GM23338 (cell line): ENCODE results near the gene SSTR3. TPM values are rescaled to one million over a fixed set of nuclear protein-coding genes. Genes with fewer than 3 reads are reported as not detected.
A peak's percentile ranks its signal among the peaks of the same experiment; 100 is the strongest.

Experiments used
- ATAC-seq: fragments of 200-7000 bp; cut with Tn5 transposase; 3 replicates; pipeline ENCODE4 v1.9.1; 2020
- DNase-seq: peaks from one replicate; pipeline ENCODE4 v3.0.0-alpha.2; 2015; ENCODE audit warnings: low spot score
- H2AFZ ChIP-seq: fragments of 200-600 bp; sonication (generic); 2 replicates; pipeline ENCODE4 v1.8.0; 2016; ENCODE audit warnings: antibody characterized with exemption, mild to moderate bottlenecking, moderate library complexity
- H3F3A ChIP-seq: fragments of 200-600 bp; sonication (generic); replicated peaks from 2 replicates; pipeline ENCODE4 v1.8.0; 2017; ENCODE audit warnings: antibody characterized with exemption, mixed run types, low read depth
- H3K27ac ChIP-seq: fragments of 200-600 bp; sonication (generic); 2 replicates; pipeline ENCODE4 v1.6.1; 2016; ENCODE audit warnings: low read depth
- H3K27me3 ChIP-seq: fragments of 200-600 bp; sonication (generic); 2 replicates; pipeline ENCODE4 v1.8.0; 2016; ENCODE audit warnings: mild to moderate bottlenecking, mixed run types, moderate library complexity; ENCODE audit not compliant: insufficient read depth
- H3K36me3 ChIP-seq: fragments of 200-600 bp; sonication (generic); 2 replicates; pipeline ENCODE4 v1.8.0; 2016; ENCODE audit warnings: mild to moderate bottlenecking; ENCODE audit not compliant: insufficient read depth
- H3K4me1 ChIP-seq: fragments of 200-600 bp; sonication (generic); 2 replicates; pipeline ENCODE4 v1.8.0; 2016; ENCODE audit warnings: mild to moderate bottlenecking, moderate library complexity; ENCODE audit not compliant: insufficient read depth
- H3K4me2 ChIP-seq: fragments of 200-600 bp; sonication (generic); 2 replicates; pipeline ENCODE4 v1.7.1; 2017; ENCODE audit warnings: mixed run types
- H3K4me3 ChIP-seq: fragments of 200-600 bp; sonication (generic); 2 replicates; pipeline ENCODE4 v1.6.1; 2016; ENCODE audit warnings: mixed run types
- H3K79me2 ChIP-seq: fragments of 200-600 bp; sonication (generic); replicated peaks from 2 replicates; pipeline ENCODE4 v1.8.0; 2017; ENCODE audit warnings: mild to moderate bottlenecking; ENCODE audit not compliant: insufficient read depth
- H3K9me2 ChIP-seq: fragments of 200-600 bp; sonication (generic); 2 replicates; pipeline ENCODE4 v1.8.0; 2017; ENCODE audit not compliant: insufficient read depth
- H4K20me1 ChIP-seq: fragments of 200-600 bp; sonication (generic); replicated peaks from 2 replicates; pipeline ENCODE4 v1.8.0; 2017; ENCODE audit warnings: mild to moderate bottlenecking; ENCODE audit not compliant: insufficient read depth
- H3K27ac Mint-ChIP-seq: 2 replicates; pipeline ENCODE4 v1.8.0; 2020; ENCODE audit warnings: inconsistent platforms, mild to moderate bottlenecking, moderate library complexity, mixed read lengths
- H3K27me3 Mint-ChIP-seq: 3 replicates; pipeline ENCODE4 v1.8.0; 2022; ENCODE audit warnings: low read depth, mild to moderate bottlenecking, moderate library complexity, mixed read lengths, inconsistent platforms; ENCODE audit not compliant: insufficient read depth, poor library complexity
- H3K36me3 Mint-ChIP-seq: 3 replicates; pipeline ENCODE4 v1.8.0; 2021; ENCODE audit warnings: low read depth, mild to moderate bottlenecking, inconsistent platforms, moderate library complexity, mixed read lengths
- H3K4me1 Mint-ChIP-seq: 3 replicates; pipeline ENCODE4 v1.8.0; 2020; ENCODE audit warnings: mild to moderate bottlenecking, inconsistent platforms, mixed read lengths
- H3K4me3 Mint-ChIP-seq: 3 replicates; pipeline ENCODE4 v1.8.0; 2021; ENCODE audit warnings: moderate library complexity, mild to moderate bottlenecking, inconsistent platforms, mixed read lengths
- H3K9me3 Mint-ChIP-seq: 3 replicates; pipeline ENCODE4 v1.8.0; 2020; ENCODE audit warnings: moderate library complexity, mild to moderate bottlenecking, inconsistent platforms, mixed read lengths
- CREB1 ChIP-seq: fragments of 250-450 bp; sonication (Bioruptor Pico); IDR thresholded peaks from 2 replicates; pipeline ENCODE4 v1.5.0; 2020; ENCODE audit warnings: low read depth, mild to moderate bottlenecking, moderate library complexity
- JUNB ChIP-seq: IDR thresholded peaks from one replicate; pipeline ENCODE4 v1.6.1; 2016; ENCODE audit warnings: antibody characterized with exemption; ENCODE audit not compliant: unreplicated experiment
- NANOG ChIP-seq: IDR thresholded peaks from 2 replicates; pipeline ENCODE4 v1.6.1; 2016; ENCODE audit warnings: antibody characterized with exemption, borderline replicate concordance
- STAT1 ChIP-seq: IDR thresholded peaks from one replicate; pipeline ENCODE4 v1.6.1; 2016; ENCODE audit warnings: antibody characterized with exemption; ENCODE audit not compliant: unreplicated experiment
- ZNF331 ChIP-seq: fragments of 250-450 bp; sonication (Bioruptor Pico); IDR thresholded peaks from 2 replicates; pipeline ENCODE4 v1.5.0; 2020; ENCODE audit warnings: low read depth, mild to moderate bottlenecking, moderate library complexity
- polyA plus RNA-seq: library from polyadenylated mRNA; unstranded; fragments of >200 nt; fragmentation: Nextera tagmentation; extraction: Ambion mirVana; gene quantifications from 2 replicates; pipeline ENCODE4 v1.2.1, GENCODE V29; 2016
- total RNA-seq: library from RNA; depleted of rRNA; stranded (reverse); fragments of >200 nt; shearing (Covaris generic); gene quantifications from 2 replicates; pipeline ENCODE4 v1.2.3, GENCODE V29; 2014
- TF ChIP-seq, protein P1 (sequence below): fragments of 250-450 bp; sonication (Bioruptor Pico); IDR thresholded peaks from 2 replicates; pipeline ENCODE4 v1.5.0; 2020; ENCODE audit warnings: mild to moderate bottlenecking, moderate library complexity
- TF ChIP-seq, protein P2 (sequence below), 2 experiments: fragments of 200-600 bp in 1 of 2; sonication (generic) in 1 of 2; conservative IDR thresholded peaks; 2 replicates each; pipeline versions ENCODE4 v1.5.1 to v1.6.1; 2016 to 2017; ENCODE audit warnings: antibody characterized with exemption in 2 of 2, low read depth in 2 of 2, mild to moderate bottlenecking in 2 of 2, moderate library complexity in 1 of 2
- TF ChIP-seq, protein P3 (sequence below): IDR thresholded peaks from one replicate; pipeline ENCODE4 v1.6.1; 2018; ENCODE audit warnings: antibody characterized with exemption; ENCODE audit not compliant: unreplicated experiment

SSTR3 gene
- total and polyA plus RNA-seq, 2 experiments from 2014 or later = 0.66 TPM; not detected in 1

DNA sequence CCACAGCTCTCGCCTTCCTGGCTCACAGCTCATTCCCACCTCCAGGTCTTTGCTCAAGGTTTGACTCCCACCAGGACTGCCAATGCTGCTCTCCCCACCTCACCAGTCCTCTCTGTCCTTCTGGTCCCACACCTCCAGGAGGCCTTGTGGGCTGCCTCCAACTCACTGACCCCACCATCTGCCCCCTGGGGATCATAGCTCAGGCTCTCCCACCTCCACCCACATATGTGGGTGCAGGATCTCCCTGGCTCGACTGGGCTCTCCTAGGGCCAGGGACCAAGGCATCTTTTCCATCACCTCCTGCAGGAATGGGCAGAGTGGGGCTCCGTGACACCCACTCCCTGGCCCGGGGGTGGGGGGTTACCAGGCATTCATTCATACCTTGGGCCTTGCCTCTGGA, 13.8 kb upstream of the SSTR3 start (continued):
- TF ChIP-seq, protein P1, sequence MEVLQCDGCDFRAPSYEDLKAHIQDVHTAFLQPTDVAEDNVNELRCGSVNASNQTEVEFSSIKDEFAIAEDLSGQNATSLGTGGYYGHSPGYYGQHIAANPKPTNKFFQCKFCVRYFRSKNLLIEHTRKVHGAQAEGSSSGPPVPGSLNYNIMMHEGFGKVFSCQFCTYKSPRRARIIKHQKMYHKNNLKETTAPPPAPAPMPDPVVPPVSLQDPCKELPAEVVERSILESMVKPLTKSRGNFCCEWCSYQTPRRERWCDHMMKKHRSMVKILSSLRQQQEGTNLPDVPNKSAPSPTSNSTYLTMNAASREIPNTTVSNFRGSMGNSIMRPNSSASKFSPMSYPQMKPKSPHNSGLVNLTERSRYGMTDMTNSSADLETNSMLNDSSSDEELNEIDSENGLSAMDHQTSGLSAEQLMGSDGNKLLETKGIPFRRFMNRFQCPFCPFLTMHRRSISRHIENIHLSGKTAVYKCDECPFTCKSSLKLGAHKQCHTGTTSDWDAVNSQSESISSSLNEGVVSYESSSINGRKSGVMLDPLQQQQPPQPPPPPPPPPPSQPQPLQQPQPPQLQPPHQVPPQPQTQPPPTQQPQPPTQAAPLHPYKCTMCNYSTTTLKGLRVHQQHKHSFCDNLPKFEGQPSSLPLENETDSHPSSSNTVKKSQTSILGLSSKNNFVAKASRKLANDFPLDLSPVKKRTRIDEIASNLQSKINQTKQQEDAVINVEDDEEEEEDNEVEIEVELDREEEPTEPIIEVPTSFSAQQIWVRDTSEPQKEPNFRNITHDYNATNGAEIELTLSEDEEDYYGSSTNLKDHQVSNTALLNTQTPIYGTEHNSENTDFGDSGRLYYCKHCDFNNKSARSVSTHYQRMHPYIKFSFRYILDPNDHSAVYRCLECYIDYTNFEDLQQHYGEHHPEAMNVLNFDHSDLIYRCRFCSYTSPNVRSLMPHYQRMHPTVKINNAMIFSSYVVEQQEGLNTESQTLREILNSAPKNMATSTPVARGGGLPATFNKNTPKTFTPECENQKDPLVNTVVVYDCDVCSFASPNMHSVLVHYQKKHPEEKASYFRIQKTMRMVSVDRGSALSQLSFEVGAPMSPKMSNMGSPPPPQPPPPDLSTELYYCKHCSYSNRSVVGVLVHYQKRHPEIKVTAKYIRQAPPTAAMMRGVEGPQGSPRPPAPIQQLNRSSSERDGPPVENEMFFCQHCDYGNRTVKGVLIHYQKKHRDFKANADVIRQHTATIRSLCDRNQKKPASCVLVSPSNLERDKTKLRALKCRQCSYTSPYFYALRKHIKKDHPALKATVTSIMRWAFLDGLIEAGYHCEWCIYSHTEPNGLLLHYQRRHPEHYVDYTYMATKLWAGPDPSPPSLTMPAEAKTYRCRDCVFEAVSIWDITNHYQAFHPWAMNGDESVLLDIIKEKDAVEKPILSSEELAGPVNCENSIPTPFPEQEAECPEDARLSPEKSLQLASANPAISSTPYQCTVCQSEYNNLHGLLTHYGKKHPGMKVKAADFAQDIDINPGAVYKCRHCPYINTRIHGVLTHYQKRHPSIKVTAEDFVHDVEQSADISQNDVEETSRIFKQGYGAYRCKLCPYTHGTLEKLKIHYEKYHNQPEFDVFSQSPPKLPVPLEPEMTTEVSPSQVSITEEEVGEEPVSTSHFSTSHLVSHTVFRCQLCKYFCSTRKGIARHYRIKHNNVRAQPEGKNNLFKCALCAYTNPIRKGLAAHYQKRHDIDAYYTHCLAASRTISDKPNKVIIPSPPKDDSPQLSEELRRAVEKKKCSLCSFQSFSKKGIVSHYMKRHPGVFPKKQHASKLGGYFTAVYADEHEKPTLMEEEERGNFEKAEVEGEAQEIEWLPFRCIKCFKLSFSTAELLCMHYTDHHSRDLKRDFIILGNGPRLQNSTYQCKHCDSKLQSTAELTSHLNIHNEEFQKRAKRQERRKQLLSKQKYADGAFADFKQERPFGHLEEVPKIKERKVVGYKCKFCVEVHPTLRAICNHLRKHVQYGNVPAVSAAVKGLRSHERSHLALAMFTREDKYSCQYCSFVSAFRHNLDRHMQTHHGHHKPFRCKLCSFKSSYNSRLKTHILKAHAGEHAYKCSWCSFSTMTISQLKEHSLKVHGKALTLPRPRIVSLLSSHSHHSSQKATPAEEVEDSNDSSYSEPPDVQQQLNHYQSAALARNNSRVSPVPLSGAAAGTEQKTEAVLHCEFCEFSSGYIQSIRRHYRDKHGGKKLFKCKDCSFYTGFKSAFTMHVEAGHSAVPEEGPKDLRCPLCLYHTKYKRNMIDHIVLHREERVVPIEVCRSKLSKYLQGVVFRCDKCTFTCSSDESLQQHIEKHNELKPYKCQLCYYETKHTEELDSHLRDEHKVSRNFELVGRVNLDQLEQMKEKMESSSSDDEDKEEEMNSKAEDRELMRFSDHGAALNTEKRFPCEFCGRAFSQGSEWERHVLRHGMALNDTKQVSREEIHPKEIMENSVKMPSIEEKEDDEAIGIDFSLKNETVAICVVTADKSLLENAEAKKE (CRISPR knock-in tag) = no peak
- TF ChIP-seq STAT1 (no peak), JUNB (no peak), ZNF331 (CRISPR knock-in tag) (no peak), NANOG (no peak)
- TF ChIP-seq, protein P2, sequence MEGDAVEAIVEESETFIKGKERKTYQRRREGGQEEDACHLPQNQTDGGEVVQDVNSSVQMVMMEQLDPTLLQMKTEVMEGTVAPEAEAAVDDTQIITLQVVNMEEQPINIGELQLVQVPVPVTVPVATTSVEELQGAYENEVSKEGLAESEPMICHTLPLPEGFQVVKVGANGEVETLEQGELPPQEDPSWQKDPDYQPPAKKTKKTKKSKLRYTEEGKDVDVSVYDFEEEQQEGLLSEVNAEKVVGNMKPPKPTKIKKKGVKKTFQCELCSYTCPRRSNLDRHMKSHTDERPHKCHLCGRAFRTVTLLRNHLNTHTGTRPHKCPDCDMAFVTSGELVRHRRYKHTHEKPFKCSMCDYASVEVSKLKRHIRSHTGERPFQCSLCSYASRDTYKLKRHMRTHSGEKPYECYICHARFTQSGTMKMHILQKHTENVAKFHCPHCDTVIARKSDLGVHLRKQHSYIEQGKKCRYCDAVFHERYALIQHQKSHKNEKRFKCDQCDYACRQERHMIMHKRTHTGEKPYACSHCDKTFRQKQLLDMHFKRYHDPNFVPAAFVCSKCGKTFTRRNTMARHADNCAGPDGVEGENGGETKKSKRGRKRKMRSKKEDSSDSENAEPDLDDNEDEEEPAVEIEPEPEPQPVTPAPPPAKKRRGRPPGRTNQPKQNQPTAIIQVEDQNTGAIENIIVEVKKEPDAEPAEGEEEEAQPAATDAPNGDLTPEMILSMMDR (conservative IDR thresholded peaks at IDR 0.05; ENCODE audit: low read depth in 2 of 2) = no peak

DNA sequence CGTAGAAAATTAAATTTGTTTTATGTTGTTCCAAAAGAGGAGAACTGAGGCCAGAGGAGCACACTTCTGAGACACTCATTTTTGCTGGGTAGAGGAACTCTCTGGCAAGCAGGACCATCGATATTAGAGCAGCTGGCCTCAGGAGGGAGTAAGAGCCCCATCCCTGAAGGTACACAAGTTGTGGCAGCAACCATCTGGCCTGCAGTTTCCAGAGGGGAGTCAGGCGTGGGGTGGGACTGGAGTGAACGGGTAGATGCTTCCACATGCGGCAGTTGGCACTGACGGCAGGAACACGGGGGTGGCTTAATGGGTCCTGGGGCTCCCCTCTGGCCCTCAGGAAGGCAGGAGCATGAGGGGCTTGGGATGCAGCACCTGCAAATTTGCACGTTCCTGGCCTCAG, 13.2 kb upstream of the SSTR3 start:
- TF ChIP-seq, protein P2 (conservative IDR thresholded peaks at IDR 0.05; ENCODE audit: low read depth in 2 of 2) = peak in 1 of 2 experiments; percentile 52; a peak in 2 of 4 replicates
- no peak for TF ChIP-seq CREB1
- TF ChIP-seq, protein P3, sequence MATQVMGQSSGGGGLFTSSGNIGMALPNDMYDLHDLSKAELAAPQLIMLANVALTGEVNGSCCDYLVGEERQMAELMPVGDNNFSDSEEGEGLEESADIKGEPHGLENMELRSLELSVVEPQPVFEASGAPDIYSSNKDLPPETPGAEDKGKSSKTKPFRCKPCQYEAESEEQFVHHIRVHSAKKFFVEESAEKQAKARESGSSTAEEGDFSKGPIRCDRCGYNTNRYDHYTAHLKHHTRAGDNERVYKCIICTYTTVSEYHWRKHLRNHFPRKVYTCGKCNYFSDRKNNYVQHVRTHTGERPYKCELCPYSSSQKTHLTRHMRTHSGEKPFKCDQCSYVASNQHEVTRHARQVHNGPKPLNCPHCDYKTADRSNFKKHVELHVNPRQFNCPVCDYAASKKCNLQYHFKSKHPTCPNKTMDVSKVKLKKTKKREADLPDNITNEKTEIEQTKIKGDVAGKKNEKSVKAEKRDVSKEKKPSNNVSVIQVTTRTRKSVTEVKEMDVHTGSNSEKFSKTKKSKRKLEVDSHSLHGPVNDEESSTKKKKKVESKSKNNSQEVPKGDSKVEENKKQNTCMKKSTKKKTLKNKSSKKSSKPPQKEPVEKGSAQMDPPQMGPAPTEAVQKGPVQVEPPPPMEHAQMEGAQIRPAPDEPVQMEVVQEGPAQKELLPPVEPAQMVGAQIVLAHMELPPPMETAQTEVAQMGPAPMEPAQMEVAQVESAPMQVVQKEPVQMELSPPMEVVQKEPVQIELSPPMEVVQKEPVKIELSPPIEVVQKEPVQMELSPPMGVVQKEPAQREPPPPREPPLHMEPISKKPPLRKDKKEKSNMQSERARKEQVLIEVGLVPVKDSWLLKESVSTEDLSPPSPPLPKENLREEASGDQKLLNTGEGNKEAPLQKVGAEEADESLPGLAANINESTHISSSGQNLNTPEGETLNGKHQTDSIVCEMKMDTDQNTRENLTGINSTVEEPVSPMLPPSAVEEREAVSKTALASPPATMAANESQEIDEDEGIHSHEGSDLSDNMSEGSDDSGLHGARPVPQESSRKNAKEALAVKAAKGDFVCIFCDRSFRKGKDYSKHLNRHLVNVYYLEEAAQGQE = no peak
- no peak overlapping the region for H3K27ac ChIP-seq
- H3K9me3 Mint-ChIP-seq = peaks cover 11% of the 10 kb centered on the region; the same call in 2 of the 3 replicates
- no peak overlapping the region for H3K27ac Mint-ChIP-seq
- no peaks in the 10 kb centered on the region for H3K4me1 ChIP-seq
- no peaks in the 10 kb centered on the region for H4K20me1 ChIP-seq
- no peak overlapping the region for H2AFZ ChIP-seq
- no peaks in the 10 kb centered on the region for H3K79me2 ChIP-seq
- H3K4me3 Mint-ChIP-seq = no peak overlapping the region
- DNase-seq (no peak), ATAC-seq (peak; percentile 63)
- no peak overlapping the region for H3K4me3 ChIP-seq
- no peaks in the 10 kb centered on the region for H3F3A ChIP-seq
- peaks cover 5% of the 10 kb centered on the region for H3K4me1 Mint-ChIP-seq
- no peak overlapping the region for H3K4me2 ChIP-seq
- H3K9me2 ChIP-seq = no peaks in the 10 kb centered on the region
- H3K27me3 Mint-ChIP-seq = peaks cover 13% of the 10 kb centered on the region
- no peaks in the 10 kb centered on the region for H3K36me3 ChIP-seq
- H3K27me3 ChIP-seq = no peaks in the 10 kb centered on the region
- H3K36me3 Mint-ChIP-seq = no peaks in the 10 kb centered on the region
